Measurements from ENCODE around the gene BLID. TPM values are rescaled to one million over a fixed set of nuclear protein-coding genes. Genes with fewer than 3 reads are reported as not detected.
A peak's percentile ranks its signal among the peaks of the same experiment; 100 is the strongest.

The BLID gene
- total RNA-seq, 6 experiments from 2014 or later: 0.85 to 1.6 (median 1.2) TPM

- no peaks in the 10 kb centered on the region for H3K9me3 Mint-ChIP-seq
- peaks cover 5% of the 10 kb centered on the region for H3K27me3 Mint-ChIP-seq (ENCODE audit: insufficient read depth)
- no peak for TF ChIP-seq CTCF (IDR thresholded peaks at IDR 0.05)
- peak overlapping the region; percentile 63 for H3K4me3 Mint-ChIP-seq
- peaks cover 84% of the 10 kb centered on the region for H3K36me3 Mint-ChIP-seq (ENCODE audit: low read depth)
- peak overlapping the region; percentile 80 for H3K27ac Mint-ChIP-seq
- peaks cover 95% of the 10 kb centered on the region for H3K4me1 Mint-ChIP-seq (ENCODE audit: low read depth)
- peak; percentile 61 for DNase-seq
Measured at GRCh38 chr11:122146475-122146874, 30.5 kb upstream of the BLID start.

- peak; percentile 30 for DNase-seq
- Mint-ChIP-seq H3K9me3 (no peaks in the 10 kb centered on the region), H3K4me3 (peak overlapping the region; percentile 63), H3K27ac (peak overlapping the region; percentile 80), H3K36me3 (ENCODE audit: low read depth) (peaks cover 83% of the 10 kb centered on the region), H3K27me3 (ENCODE audit: insufficient read depth) (peaks cover 5% of the 10 kb centered on the region), H3K4me1 (ENCODE audit: low read depth) (peaks cover 95% of the 10 kb centered on the region)
- no peak for TF ChIP-seq CTCF (IDR thresholded peaks at IDR 0.05)
Measured at GRCh38 chr11:122145715-122146274, 29.8 kb upstream of the BLID start.

GRCh38 chr11:122144752-122145151 lies 28.7 kb upstream of the BLID start:
- H3K27ac Mint-ChIP-seq: peak overlapping the region; percentile 80
- peaks cover 97% of the 10 kb centered on the region for H3K4me1 Mint-ChIP-seq (ENCODE audit: low read depth)
- H3K36me3 Mint-ChIP-seq (ENCODE audit: low read depth): peaks cover 88% of the 10 kb centered on the region
- H3K4me3 Mint-ChIP-seq: peak overlapping the region; percentile 63
- no peak for DNase-seq
- H3K27me3 Mint-ChIP-seq (ENCODE audit: insufficient read depth): peaks cover 8% of the 10 kb centered on the region
- H3K9me3 Mint-ChIP-seq: no peaks in the 10 kb centered on the region
- TF ChIP-seq CTCF (IDR thresholded peaks at IDR 0.05): no peak

- Mint-ChIP-seq H3K4me3 (peak overlapping the region; percentile 60), H3K36me3 (ENCODE audit: low read depth) (peaks cover 71% of the 10 kb centered on the region), H3K9me3 (no peaks in the 10 kb centered on the region), H3K4me1 (ENCODE audit: low read depth) (peaks cover 98% of the 10 kb centered on the region), H3K27me3 (ENCODE audit: insufficient read depth) (peaks cover 5% of the 10 kb centered on the region), H3K27ac (peak overlapping the region; percentile 84)
- no peak for TF ChIP-seq CTCF (IDR thresholded peaks at IDR 0.05)
- DNase-seq: no peak
Measured at GRCh38 chr11:122141725-122142124, 25.7 kb upstream of the BLID start.

- TF ChIP-seq CTCF (IDR thresholded peaks at IDR 0.05): no peak
- peak; percentile 81 for DNase-seq
- peak overlapping the region; percentile 84 for H3K27ac Mint-ChIP-seq
Measured at GRCh38 chr11:122140500-122140899, 24.5 kb upstream of the BLID start.

GRCh38 chr11:122139595-122139866 lies 23.5 kb upstream of the BLID start:
- Mint-ChIP-seq H3K27ac (peak overlapping the region; percentile 84), H3K4me1 (ENCODE audit: low read depth) (peaks cover 98% of the 10 kb centered on the region), H3K9me3 (no peaks in the 10 kb centered on the region), H3K4me3 (peak overlapping the region; percentile 50), H3K36me3 (ENCODE audit: low read depth) (peaks cover 66% of the 10 kb centered on the region), H3K27me3 (ENCODE audit: insufficient read depth) (peaks cover 6% of the 10 kb centered on the region)
- TF ChIP-seq CTCF (IDR thresholded peaks at IDR 0.05): no peak
- no peak for DNase-seq

More at GRCh38 chr11:122140500-122140899, 24.5 kb upstream of the BLID start:
- Mint-ChIP-seq H3K4me3 (peak overlapping the region; percentile 78), H3K27me3 (ENCODE audit: insufficient read depth) (peaks cover 5% of the 10 kb centered on the region), H3K9me3 (no peaks in the 10 kb centered on the region), H3K4me1 (ENCODE audit: low read depth) (peaks cover 98% of the 10 kb centered on the region), H3K36me3 (ENCODE audit: low read depth) (peaks cover 66% of the 10 kb centered on the region)

Measured in HFFc6 (cell line).